H1 (cell line): ENCODE data around the gene SPINDOC. TPM values are rescaled to one million over a fixed set of nuclear protein-coding genes. Genes with fewer than 3 reads are reported as not detected.

ENCODE experiments used
- CTCF ChIA-PET: fragments of 300-600 bp; sonication (Branson Sonifier 250); formaldehyde crosslinking; loops from one replicate; lab custom pipeline; 2021; ENCODE audit not compliant: partially characterized antibody; lab: Charles Lee
- POLR2A ChIA-PET: fragments of 300-600 bp; sonication (Branson Sonifier 250); formaldehyde crosslinking; loops from one replicate; lab custom pipeline; 2021; ENCODE audit warnings: inconsistent platforms; ENCODE audit not compliant: partially characterized antibody; lab: Charles Lee
- DNase-seq, 2 experiments: peaks; one replicate each; pipeline versions ENCODE4 v3.0.0 to v3.0.0-alpha.2; 2010 to 2022; ENCODE audit warnings: low spot score in 2 of 2, low read depth in 1 of 2, mixed read lengths in 1 of 2
- FAIRE-seq: peaks from 2 replicates; lab custom pipeline; 2011; peaks lifted over from hg19 to GRCh38; lab: Jason Lieb, UNC
- H2AFZ ChIP-seq: 2 replicates; pipeline ENCODE4 v1.8.1; 2012; ENCODE audit warnings: low read length, inconsistent platforms
- H2AK5ac ChIP-seq: 2 replicates; pipeline ENCODE4 v1.6.1; 2013; ENCODE audit warnings: low read depth, low read length
- H2BK120ac ChIP-seq: replicated peaks from 2 replicates; pipeline ENCODE3; 2013; ENCODE audit warnings: low read depth, low read length, inconsistent platforms
- H2BK12ac ChIP-seq: 2 replicates; pipeline ENCODE4 v1.6.1; 2013; ENCODE audit warnings: low read depth, low read length
- H2BK15ac ChIP-seq: 2 replicates; pipeline ENCODE4 v1.6.1; 2013; ENCODE audit warnings: low read length
- H2BK20ac ChIP-seq: 2 replicates; pipeline ENCODE4 v1.6.1; 2013; ENCODE audit warnings: low read length
- H2BK5ac ChIP-seq: 2 replicates; pipeline ENCODE4 v1.6.1; 2013; ENCODE audit warnings: low read depth, low read length
- H3K14ac ChIP-seq: 2 replicates; pipeline ENCODE4 v1.6.1; 2013; ENCODE audit warnings: inconsistent platforms; ENCODE audit not compliant: insufficient read length
- H3K18ac ChIP-seq: 2 replicates; pipeline ENCODE4 v1.6.1; 2013; ENCODE audit warnings: low read length; ENCODE audit errors: extremely low read depth
- H3K23ac ChIP-seq: 2 replicates; pipeline ENCODE4 v1.6.1; 2013; ENCODE audit warnings: inconsistent platforms; ENCODE audit not compliant: insufficient read length
- H3K23me2 ChIP-seq: 2 replicates; pipeline ENCODE4 v1.6.1; 2013; ENCODE audit warnings: low read depth, low read length
- H3K27ac ChIP-seq: 2 replicates; pipeline ENCODE4 v1.6.1; 2011; ENCODE audit warnings: low read depth, low read length, inconsistent platforms
- H3K27me3 ChIP-seq, 4 experiments: replicated peaks in 1 of 4; 1 replicate in 1 of 4; 2 replicates in 3 of 4; pipeline versions ENCODE4 v1.6.1 to v1.8.1; 2011 to 2013; ENCODE audit warnings: low read length in 3 of 4, mild to moderate bottlenecking in 3 of 4, inconsistent platforms in 2 of 4, mixed read lengths in 2 of 4, moderate library complexity in 1 of 4; ENCODE audit not compliant: control insufficient read depth in 3 of 4, insufficient read depth in 3 of 4; ENCODE audit errors: extremely low read depth in 1 of 4
- H3K36me3 ChIP-seq, 4 experiments: 2 replicates each; pipeline versions ENCODE4 v1.6.1 to v1.8.1; 2011 to 2013; ENCODE audit warnings: mild to moderate bottlenecking in 4 of 4, low read length in 3 of 4, moderate library complexity in 2 of 4, control low read depth in 1 of 4, inconsistent platforms in 1 of 4; ENCODE audit not compliant: insufficient read depth in 4 of 4, control insufficient read depth in 2 of 4
- H3K4ac ChIP-seq: replicated peaks from 2 replicates; pipeline ENCODE3; 2013; ENCODE audit warnings: low read length, low read depth, mixed read lengths, inconsistent platforms; ENCODE audit not compliant: insufficient read length
- H3K4me1 ChIP-seq, 4 experiments: replicated peaks in 1 of 4; 1 replicate in 1 of 4; 2 replicates in 3 of 4; pipeline versions ENCODE4 v1.6.1 to v1.8.1; 2011 to 2013; ENCODE audit warnings: low read length in 3 of 4, inconsistent platforms in 2 of 4, mixed read lengths in 1 of 4; ENCODE audit not compliant: insufficient read depth in 4 of 4, control insufficient read depth in 3 of 4
- H3K4me2 ChIP-seq, 2 experiments: 2 replicates each; pipeline versions ENCODE4 v1.6.1 to v1.8.1; 2011 to 2013; ENCODE audit warnings: low read depth in 2 of 2, low read length in 2 of 2, control low read depth in 1 of 2, inconsistent platforms in 1 of 2, mild to moderate bottlenecking in 1 of 2; ENCODE audit not compliant: insufficient read depth in 1 of 2
- H3K4me3 ChIP-seq, 4 experiments: fragments of 200-600, 300-600 bp in 1 of 4; sonication (generic), shearing (Covaris generic), sonication (Bioruptor Twin) in 1 of 4; 2 replicates each; pipeline versions ENCODE4 v1.5.1 to v1.8.1; 2011 to 2016; ENCODE audit warnings: low read length in 4 of 4, low read depth in 3 of 4, control low read depth in 2 of 4, inconsistent platforms in 2 of 4, mild to moderate bottlenecking in 2 of 4, mixed read lengths in 1 of 4, moderate library complexity in 1 of 4; ENCODE audit not compliant: insufficient read depth in 2 of 4; ENCODE audit errors: extremely low read depth in 1 of 4
- H3K56ac ChIP-seq: replicated peaks from 2 replicates; pipeline ENCODE3; 2013; ENCODE audit warnings: low read depth, mild to moderate bottlenecking, mixed read lengths, low read length, inconsistent platforms; ENCODE audit not compliant: insufficient read length
- H3K79me1 ChIP-seq: 2 replicates; pipeline ENCODE4 v1.6.1; 2013; ENCODE audit warnings: low read depth, low read length, control low read depth
- H3K79me2 ChIP-seq, 2 experiments: 2 replicates each; pipeline versions ENCODE4 v1.6.1 to v1.8.1; 2012 to 2013; ENCODE audit warnings: low read length in 2 of 2, mild to moderate bottlenecking in 2 of 2, inconsistent platforms in 1 of 2; ENCODE audit not compliant: insufficient read depth in 2 of 2, control insufficient read depth in 1 of 2
- H3K9ac ChIP-seq, 4 experiments: replicated peaks in 1 of 4; 1 replicate in 1 of 4; 2 replicates in 3 of 4; pipeline versions ENCODE4 v1.6.1 to v1.8.1; 2011 to 2013; ENCODE audit warnings: low read depth in 3 of 4, low read length in 3 of 4, control low read depth in 2 of 4, mild to moderate bottlenecking in 2 of 4, moderate library complexity in 2 of 4, inconsistent platforms in 1 of 4; ENCODE audit errors: extremely low read depth in 1 of 4
- H3K9me3 ChIP-seq, 2 experiments: 2 replicates each; pipeline versions ENCODE4 v1.6.1 to v1.8.1; 2012 to 2013; ENCODE audit warnings: mild to moderate bottlenecking in 2 of 2, moderate library complexity in 2 of 2, control low read depth in 1 of 2, inconsistent platforms in 1 of 2, low read depth in 1 of 2, low read length in 1 of 2, mixed read lengths in 1 of 2; ENCODE audit not compliant: insufficient read depth in 2 of 2
- H4K20me1 ChIP-seq, 2 experiments: replicated peaks in 1 of 2; 2 replicates each; pipeline versions ENCODE3 to v1.8.1; 2011 to 2013; ENCODE audit warnings: inconsistent platforms in 2 of 2, low read length in 2 of 2, mild to moderate bottlenecking in 1 of 2; ENCODE audit not compliant: insufficient read depth in 2 of 2, control insufficient read depth in 1 of 2
- H4K5ac ChIP-seq: 2 replicates; pipeline ENCODE4 v1.6.1; 2013; ENCODE audit warnings: low read length, low read depth, mixed read lengths, inconsistent platforms; ENCODE audit not compliant: insufficient read length
- H4K8ac ChIP-seq: 2 replicates; pipeline ENCODE4 v1.8.0; 2013; ENCODE audit warnings: mild to moderate bottlenecking, moderate library complexity, low read length, inconsistent platforms; ENCODE audit not compliant: insufficient read depth; ENCODE audit errors: extremely low read depth
- H4K91ac ChIP-seq: replicated peaks from 2 replicates; pipeline ENCODE3; 2013; ENCODE audit warnings: low read length, mixed read lengths, inconsistent platforms; ENCODE audit not compliant: insufficient read length
- BACH1 ChIP-seq: IDR thresholded peaks from 2 replicates; pipeline ENCODE4 v1.6.1; 2012; ENCODE audit warnings: low read length, improper control_type of control experiment
- E2F6 ChIP-seq: IDR thresholded peaks from 2 replicates; pipeline ENCODE4 v1.6.1; 2012; ENCODE audit warnings: inconsistent platforms
- GABPA ChIP-seq: IDR thresholded peaks from 2 replicates; pipeline ENCODE4 v1.6.1; 2011; ENCODE audit warnings: mild to moderate bottlenecking, low read length, moderate library complexity, borderline replicate concordance; ENCODE audit not compliant: insufficient read depth
- GTF2F1 ChIP-seq: IDR thresholded peaks from 2 replicates; pipeline ENCODE4 v1.6.1; 2012; ENCODE audit warnings: low read depth, low read length, improper control_type of control experiment, borderline replicate concordance
- KDM4A ChIP-seq: IDR thresholded peaks from one replicate; pipeline ENCODE4 v1.7.1; 2012; ENCODE audit warnings: low read depth, mild to moderate bottlenecking, moderate library complexity, low read length, inconsistent platforms; ENCODE audit not compliant: severe bottlenecking
- PHF8 ChIP-seq: fragments of 200-600 bp; sonication (generic); conservative IDR thresholded peaks from 2 replicates; pipeline ENCODE4 v1.7.1; 2012; ENCODE audit warnings: low read depth, mild to moderate bottlenecking, inconsistent platforms, low read length, moderate library complexity
- RFX5 ChIP-seq: IDR thresholded peaks from 2 replicates; pipeline ENCODE4 v1.6.1; 2011; ENCODE audit warnings: low read depth, low read length, improper control_type of control experiment, borderline replicate concordance
- TBP ChIP-seq: IDR thresholded peaks from 2 replicates; pipeline ENCODE4 v1.6.1; 2011; ENCODE audit warnings: low read depth, low read length, improper control_type of control experiment
- WGBS, 2 experiments: shearing (Covaris generic) in 1 of 2; methylation state at CpG; one replicate each; pipeline versions ENCODE4 v1.1.6 to v1.1.7; 2013 to 2015; ENCODE audit warnings: low lambda C conversion rate in 2 of 2, mixed read lengths in 2 of 2, inconsistent platforms in 1 of 2, low coverage in 1 of 2, missing lambda C conversion rate in 1 of 2; ENCODE audit not compliant: insufficient replicate concordance in 2 of 2, insufficient coverage in 1 of 2, insufficient read length in 1 of 2; ENCODE audit errors: extremely low coverage in 1 of 2, missing lambda C conversion rate in 1 of 2; 5-methylcytosine and 5-hydroxymethylcytosine counted together
- long read RNA-seq, 2 experiments: library from RNA in 1 of 2; library from capped mRNA in 1 of 2; stranded (forward); transcript quantifications; one replicate each; pipeline ENCODE4 v2.0.0, GENCODE V29; 2021; ENCODE audit warnings: inconsistent platforms in 1 of 2
- polyA minus RNA-seq, 3 experiments: library from RNA; depleted of rRNA, polyadenylated mRNA; stranded (reverse); fragments of >200 nt; gene quantifications; 1 replicate in 2 of 3; 2 replicates in 1 of 3; pipeline ENCODE4 v1.2.3, GENCODE V29; 2011
- polyA plus RNA-seq, 7 experiments: library from polyadenylated mRNA; depleted of rRNA in 3 of 7; stranded (reverse) in 5 of 7; unstranded in 2 of 7; fragments of >200 nt in 5 of 7; fragments of 200-250 nt in 2 of 7; gene quantifications; 1 replicate in 5 of 7; 2 replicates in 1 of 7; 4 replicates in 1 of 7; pipeline versions ENCODE4 v1.2.1 to v1.2.3, GENCODE V29; 2011 to 2013; ENCODE audit warnings: missing spikeins in 2 of 7, mixed read lengths in 2 of 7
- total RNA-seq: library from RNA; stranded (reverse); fragmentation: NEBNext Ultra II Directional; extraction: Animal tissue kit (Norgen Biotek cat#: 25700); gene quantifications from 2 replicates; pipeline ENCODE4 v1.2.1, GENCODE V29; 2021

The SPINDOC gene
- total RNA-seq (99.7 and 104 TPM in 2 replicates), polyA plus RNA-seq (2011; rRNA removed) (78.7 and 112 TPM in 2 replicates), polyA minus RNA-seq (2011; rRNA and poly(A)+ RNA removed) (17.8 and 20.3 TPM in 2 replicates)
- polyA plus RNA-seq (2011; cell fraction: cytosol; rRNA removed) = 111 TPM
- 95.2 TPM for polyA plus RNA-seq (2011; cell fraction: nucleus; rRNA removed)
- 78.1 to 103 TPM (median 96.8 TPM) in 4 replicates for polyA plus RNA-seq (2012, experiment 1 of 2)
- polyA plus RNA-seq (2012, experiment 2 of 2) = 96.2 TPM
- polyA plus RNA-seq (2013, experiment 1 of 2) = 70.5 TPM
- polyA plus RNA-seq (2013, experiment 2 of 2) = 71.0 TPM
- 41.1 TPM for polyA minus RNA-seq (2011; cell fraction: cytosol; rRNA and poly(A)+ RNA removed)
- polyA minus RNA-seq (2011; cell fraction: nucleus; rRNA and poly(A)+ RNA removed) = 32.2 TPM
- long read RNA-seq, experiment 1, transcript SPINDOC-201 (6 exons, 2,024 nt) = major isoform, 19 of 71 reads
- long read RNA-seq, experiment 1, partial matches to known transcripts = 46 of 71 reads
- long read RNA-seq, experiment 1, other reads (novel, unspliced or antisense) = 6 of 71 reads
- long read RNA-seq, experiment 2, partial matches to known transcripts = 1 of 1 reads
- long read RNA-seq, experiment 2, other reads (novel, unspliced or antisense) = 0 of 1 reads

GRCh38 chr11:63813035-63813562 is at the start of gene SPINDOC:
TSS of gene SPINDOC (plus strand) at chr11:63813456. CDS start at chr11:63813687, 231 bp downstream.
- peaks cover 13 to 24% of the 10 kb centered on the region in 2 experiments for H4K20me1 ChIP-seq
- no peak for TF ChIP-seq GTF2F1
- TF ChIP-seq RFX5 = no peak
- 0 out of 2 replicates have a peak, but pooled peaks have one; percentile 14 for TF ChIP-seq PHF8
- no peak for TF ChIP-seq GABPA
- TF ChIP-seq E2F6 = peak; percentile 85
- peak; percentile 68 for TF ChIP-seq KDM4A
- TF ChIP-seq BACH1 = no peak
- peak; percentile 78; the same call in 1 of the 2 replicates for TF ChIP-seq TBP

More at GRCh38 chr11:63813035-63813562, at the start of gene SPINDOC:
- Histone ChIP-seq H2BK20ac (no peak within 1 kb of the TSS), H3K79me2 (peaks cover 16 to 45% of the 10 kb centered on the region in 2 experiments), H4K5ac (peak within 1 kb of the TSS; percentile 97), H3K4ac (peak within 1 kb of the TSS; percentile 70), H3K27me3 (no peaks in the 10 kb centered on the region; a peak in 1 of 7 replicates), H3K23me2 (peaks cover 13% of the 10 kb centered on the region; the same call in 1 of the 2 replicates), H2BK120ac (no peak within 1 kb of the TSS), H2AFZ (no peak within 1 kb of the TSS; the same call in 1 of the 2 replicates), H3K23ac (no peak within 1 kb of the TSS), H3K4me2 (peak within 1 kb of the TSS; percentile 79 to 84), H2BK5ac (peak within 1 kb of the TSS; percentile 96), H2BK15ac (no peak within 1 kb of the TSS), H3K56ac (peak within 1 kb of the TSS; percentile 84), H3K36me3 (peaks cover 14 to 24% (median 20%) of the 10 kb centered on the region in 4 experiments), H3K9me3 (no peaks in the 10 kb centered on the region), H2AK5ac (peak within 1 kb of the TSS; percentile 78; the same call in 1 of the 2 replicates), H3K14ac (no peak within 1 kb of the TSS), H4K8ac (peak within 1 kb of the TSS; percentile 89), H3K27ac (peak within 1 kb of the TSS; percentile 92), H4K91ac (peak within 1 kb of the TSS; percentile 99), H3K4me3 (peak within 1 kb of the TSS; percentile 79 to 91 (median 90)), H3K79me1 (peaks cover 26% of the 10 kb centered on the region), H2BK12ac (peak within 1 kb of the TSS; percentile 27; the same call in 1 of the 2 replicates), H3K18ac (peak within 1 kb of the TSS; percentile 98), H3K4me1 (peaks cover 4 to 20% (median 12%) of the 10 kb centered on the region in 4 experiments; a peak in 6 of 7 replicates), H3K9ac (peak within 1 kb of the TSS; percentile 72 to 96 (median 92))
- ChIA-PET CTCF (interaction anchor here (0.9 kb wide), 1 partner anchor 18 kb away, joined by 3 read pairs; no protein-coding TSS in a partner anchor), POLR2A (interaction anchor here (2.0 to 9.0 kb wide), 5 partner anchors 10 to 52 kb away, joined by 9 to 85 read pairs (median 19); partner anchors contain the start of gene ZFTA)
- DNase-seq (peak in 1 of 2 experiments; percentile 88), FAIRE-seq (no peak)
- WGBS, 2 experiments = 1% methylated on average over 34 of the region's 65 CpGs; no CpG with 5 or more reads in 1 of the 2 experiments
